Measurements from ENCODE around the gene SUMO4.

The SUMO4 gene

GRCh38 chr6:149387779-149388512, 12.1 kb upstream of the SUMO4 start:
- DNase-seq = no peak
- intact Hi-C loops (cut with DNase I) = no loop called here

GRCh38 chr6:149389509-149390297, 10.4 kb upstream of the SUMO4 start:
- no peak for DNase-seq
- intact Hi-C loops (cut with DNase I) = no loop called here

GRCh38 chr6:149392093-149392492, 8.0 kb upstream of the SUMO4 start:
- no peak for DNase-seq
- intact Hi-C loops (cut with DNase I) = no loop called here

- no peak for DNase-seq
- intact Hi-C loops (cut with DNase I) = no loop called here
Observed at GRCh38 chr6:149392535-149392934, 7.5 kb upstream of the SUMO4 start.

- no peak for DNase-seq
- intact Hi-C loops (cut with DNase I) = no loop called here
Observed at GRCh38 chr6:149393002-149393679, 6.9 kb upstream of the SUMO4 start.

DNA sequence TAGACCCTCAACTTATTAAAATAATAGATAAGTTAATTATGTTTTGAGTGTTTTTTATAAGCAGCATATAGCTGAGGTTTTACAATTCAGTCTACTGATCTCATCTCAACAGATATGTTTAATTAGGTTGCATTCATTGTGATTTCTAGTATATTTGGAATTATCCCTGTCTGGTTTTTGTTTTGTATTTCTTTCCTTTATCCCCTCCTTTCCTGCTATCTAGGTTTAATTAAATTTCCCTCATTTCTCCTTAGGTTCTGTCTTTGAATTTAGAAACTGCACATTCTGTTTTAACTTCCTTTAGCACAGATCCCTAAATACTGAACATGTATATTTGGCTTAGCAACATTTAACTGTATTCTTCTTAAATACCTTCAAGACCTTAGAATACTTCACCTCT, 4.9 kb upstream of the SUMO4 start:
- intact Hi-C loops (cut with DNase I) = no loop called here
- no peak for DNase-seq

DNA sequence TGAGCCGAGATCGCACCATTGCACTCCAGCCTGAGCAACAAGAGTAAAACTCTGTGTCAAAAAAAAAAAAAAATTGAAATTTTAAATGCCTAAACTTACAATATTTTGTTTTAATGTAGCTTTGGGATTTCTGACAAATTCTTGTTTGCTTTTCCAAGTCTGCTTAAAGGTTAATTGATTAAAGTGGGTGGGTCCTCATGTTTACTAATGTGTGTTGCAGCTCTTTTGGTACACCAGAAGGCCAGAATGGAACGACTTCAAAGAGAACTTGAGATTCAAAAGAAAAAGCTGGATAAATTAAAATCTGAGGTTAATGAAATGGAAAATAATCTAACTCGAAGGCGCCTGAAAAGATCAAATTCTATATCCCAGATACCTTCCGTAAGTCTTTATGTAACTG, 2.7 kb upstream of the SUMO4 start:
- intact Hi-C loops (cut with DNase I) = no loop called here
- no peak for DNase-seq

- intact Hi-C loops (cut with DNase I) = no loop called here
- DNase-seq = no peak
Observed at GRCh38 chr6:149403534-149403933, 3.5 kb downstream of the SUMO4 start.

- intact Hi-C loops (cut with DNase I) = no loop called here
- no peak for DNase-seq
Observed at GRCh38 chr6:149405823-149406765, 6.0 kb downstream of the SUMO4 start.

GRCh38 chr6:149409617-149410016, 9.6 kb downstream of the SUMO4 start:
- intact Hi-C loops (cut with DNase I) = no loop called here

GRCh38 chr6:149410557-149410956, 10.5 kb downstream of the SUMO4 start:
- DNase-seq = no peak
- intact Hi-C loops (cut with DNase I) = no loop called here

More at GRCh38 chr6:149409617-149410016, 9.6 kb downstream of the SUMO4 start:
- DNase-seq = no peak

GRCh38 chr6:149414009-149414408, 13.9 kb downstream of the SUMO4 start:
- no peak for DNase-seq
- intact Hi-C loops (cut with DNase I) = no loop called here

- no peak for DNase-seq
- intact Hi-C loops (cut with DNase I) = no loop called here
Observed at GRCh38 chr6:149414821-149415220, 14.8 kb downstream of the SUMO4 start.

DNA sequence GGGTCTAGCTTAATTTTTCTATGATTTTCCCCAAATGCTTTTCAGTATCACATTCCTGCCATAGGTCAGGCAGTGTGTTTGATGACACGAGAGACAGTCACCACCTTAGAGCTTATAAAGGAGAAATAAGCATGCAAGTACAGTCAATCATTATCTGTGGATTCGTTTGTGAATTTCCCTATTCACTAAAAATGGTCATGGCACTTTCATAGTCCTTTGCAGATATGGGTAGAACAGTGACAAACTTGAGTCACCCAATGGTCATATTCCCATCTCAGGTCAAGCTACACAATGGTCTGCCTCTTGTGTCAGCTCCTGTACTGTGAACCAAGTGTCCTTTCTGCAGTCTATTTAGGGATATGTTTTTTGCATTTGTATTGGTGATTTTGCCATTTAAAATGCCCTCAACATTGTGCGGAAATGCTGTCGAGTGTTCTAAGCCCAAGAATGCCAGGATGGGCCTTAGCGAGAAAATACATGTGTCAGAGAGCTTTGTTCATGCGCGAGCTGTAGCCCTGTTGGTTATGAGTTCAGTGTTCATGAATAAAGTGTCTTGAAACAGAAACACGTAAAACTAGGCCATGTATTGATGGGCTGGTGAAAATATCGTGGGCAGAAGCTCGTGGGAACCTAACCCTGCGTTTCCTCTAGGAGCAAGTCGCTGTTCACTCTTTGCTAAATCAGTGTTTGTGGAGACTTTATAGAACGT, 19.8 kb downstream of the SUMO4 start:
- no peak for DNase-seq
- intact Hi-C loops (cut with DNase I) = loop anchor here (10.0 kb wide), 1 partner anchor 85 kb away; no protein-coding TSS in a partner anchor

GRCh38 chr6:149421132-149421531, 21.1 kb downstream of the SUMO4 start:
- intact Hi-C loops (cut with DNase I) = loop anchor here (10.0 kb wide), 1 partner anchor 86 kb away; no protein-coding TSS in a partner anchor
- no peak for DNase-seq

DNA sequence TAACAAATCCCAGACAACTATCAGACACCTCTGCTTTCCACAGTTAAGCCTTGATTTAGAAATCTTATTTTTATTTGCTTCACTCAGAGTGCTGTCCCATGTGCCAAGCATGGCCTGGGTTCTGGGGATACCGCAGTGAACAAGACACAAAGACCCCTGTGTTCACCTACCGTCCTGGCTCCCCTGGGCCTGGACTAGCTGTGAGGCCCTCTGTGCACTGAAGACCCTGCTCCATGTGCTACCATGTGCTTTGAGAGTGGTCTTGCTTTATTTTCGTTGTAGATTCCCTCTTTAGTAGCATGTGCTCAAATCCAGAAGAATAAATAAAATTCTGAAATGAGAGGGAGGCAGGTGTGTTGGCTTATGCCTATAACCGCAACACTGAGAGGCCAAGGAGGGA, 22.5 kb downstream of the SUMO4 start:
- intact Hi-C loops (cut with DNase I) = loop anchor here (10.0 kb wide), 1 partner anchor 88 kb away; no protein-coding TSS in a partner anchor
- DNase-seq = no peak

- no peak for DNase-seq
- intact Hi-C loops (cut with DNase I) = loop anchor here (10.0 kb wide), 1 partner anchor 89 kb away; no protein-coding TSS in a partner anchor
Observed at GRCh38 chr6:149423964-149424440, 23.9 kb downstream of the SUMO4 start.

- intact Hi-C loops (cut with DNase I) = loop anchor here (10.0 kb wide), 1 partner anchor 90 kb away; no protein-coding TSS in a partner anchor
Observed at GRCh38 chr6:149425224-149425623, 25.2 kb downstream of the SUMO4 start.

More at GRCh38 chr6:149425224-149425623, 25.2 kb downstream of the SUMO4 start:
- no peak for DNase-seq
